ENCODE data around the gene ATP8A2.
"Not testable (repeated sequence)": the region's sequence is repeated elsewhere in the genome, so short reads cannot be mapped to it uniquely, and the experiment has no call there.

The ATP8A2 gene

GRCh38 chr13:25548991-25549390 is 177.2 kb downstream of the ATP8A2 start:
- DNase-seq (ENCODE audit: low spot score), result not testable (repeated sequence)

GRCh38 chr13:25561812-25562211 is 190.0 kb downstream of the ATP8A2 start:
- no peak for DNase-seq (ENCODE audit: low spot score)

GRCh38 chr13:25570185-25570584 is 198.4 kb downstream of the ATP8A2 start:
- no peak for DNase-seq (ENCODE audit: low spot score)

- no peak for DNase-seq (ENCODE audit: low spot score)
Observed at GRCh38 chr13:25571237-25571636, 199.5 kb downstream of the ATP8A2 start.

GRCh38 chr13:25572171-25572570 is 200.4 kb downstream of the ATP8A2 start:
- DNase-seq (ENCODE audit: low spot score), result not testable (repeated sequence)

GRCh38 chr13:25574437-25575411 is 202.9 kb downstream of the ATP8A2 start:
- DNase-seq (ENCODE audit: low spot score), result peak; percentile 64

- no peak for DNase-seq (ENCODE audit: low spot score)
Observed at GRCh38 chr13:25575562-25575961, 203.8 kb downstream of the ATP8A2 start.

GRCh38 chr13:25578526-25578925 is 206.8 kb downstream of the ATP8A2 start:
- DNase-seq (ENCODE audit: low spot score), result no peak

- DNase-seq (ENCODE audit: low spot score), result no peak
Observed at GRCh38 chr13:25579221-25579620, 207.4 kb downstream of the ATP8A2 start.

- DNase-seq (ENCODE audit: low spot score), result no peak
Observed at GRCh38 chr13:25581351-25581750, 209.6 kb downstream of the ATP8A2 start.

- no peak for DNase-seq (ENCODE audit: low spot score)
Observed at GRCh38 chr13:25584087-25584486, 212.3 kb downstream of the ATP8A2 start.

GRCh38 chr13:25585000-25585399 is 213.2 kb downstream of the ATP8A2 start:
- DNase-seq (ENCODE audit: low spot score), result no peak

GRCh38 chr13:25587326-25587980 is 215.7 kb downstream of the ATP8A2 start:
- DNase-seq (ENCODE audit: low spot score), result no peak

- DNase-seq (ENCODE audit: low spot score), result no peak
Observed at GRCh38 chr13:25588336-25589060, 216.7 kb downstream of the ATP8A2 start.

GRCh38 chr13:25598421-25598820 is 226.6 kb downstream of the ATP8A2 start:
- DNase-seq (ENCODE audit: low spot score), result no peak

- no peak for DNase-seq (ENCODE audit: low spot score)
Observed at GRCh38 chr13:25602176-25602575, 230.4 kb downstream of the ATP8A2 start.

GRCh38 chr13:25604106-25604505 is 232.3 kb downstream of the ATP8A2 start:
- DNase-seq (ENCODE audit: low spot score), result no peak

- DNase-seq (ENCODE audit: low spot score), result no peak
Observed at GRCh38 chr13:25607096-25607495, 235.3 kb downstream of the ATP8A2 start.

- no peak for DNase-seq (ENCODE audit: low spot score)
Observed at GRCh38 chr13:25608181-25608580, 236.4 kb downstream of the ATP8A2 start.

GRCh38 chr13:25616674-25617073 is 244.9 kb downstream of the ATP8A2 start:
- DNase-seq (ENCODE audit: low spot score), result no peak

GRCh38 chr13:25619897-25620296 is 248.1 kb downstream of the ATP8A2 start:
- no peak for DNase-seq (ENCODE audit: low spot score)

- DNase-seq (ENCODE audit: low spot score), result no peak
Observed at GRCh38 chr13:25625414-25625813, 253.6 kb downstream of the ATP8A2 start.
